Subcutaneous adipose tissue (tissue), 4 donors: ENCODE data around the gene ATP9B. TPM values are rescaled to one million over a fixed set of nuclear protein-coding genes. Genes with fewer than 3 reads are reported as not detected.

Experiments used
- CTCF ChIP-seq: fragments of 450-650 bp; IDR thresholded peaks from one replicate; pipeline ENCODE4 v1.5.1; 2016; ENCODE audit warnings: low read depth, mild to moderate bottlenecking, control low read depth, antibody characterized with exemption, moderate library complexity
- total RNA-seq, 4 donors: library from RNA; depleted of rRNA; stranded (reverse); fragments of >200 nt; gene quantifications; one replicate each; pipeline ENCODE4 v1.1.0, GENCODE V29; 2016

Gene ATP9B
- total RNA-seq, 4 donors from 2014 or later = 38.8 to 58.5 (median 45.3) TPM

GRCh38 chr18:79368681-79369080 lies 299.5 kb downstream of the ATP9B start:
- no peak for TF ChIP-seq CTCF

DNA sequence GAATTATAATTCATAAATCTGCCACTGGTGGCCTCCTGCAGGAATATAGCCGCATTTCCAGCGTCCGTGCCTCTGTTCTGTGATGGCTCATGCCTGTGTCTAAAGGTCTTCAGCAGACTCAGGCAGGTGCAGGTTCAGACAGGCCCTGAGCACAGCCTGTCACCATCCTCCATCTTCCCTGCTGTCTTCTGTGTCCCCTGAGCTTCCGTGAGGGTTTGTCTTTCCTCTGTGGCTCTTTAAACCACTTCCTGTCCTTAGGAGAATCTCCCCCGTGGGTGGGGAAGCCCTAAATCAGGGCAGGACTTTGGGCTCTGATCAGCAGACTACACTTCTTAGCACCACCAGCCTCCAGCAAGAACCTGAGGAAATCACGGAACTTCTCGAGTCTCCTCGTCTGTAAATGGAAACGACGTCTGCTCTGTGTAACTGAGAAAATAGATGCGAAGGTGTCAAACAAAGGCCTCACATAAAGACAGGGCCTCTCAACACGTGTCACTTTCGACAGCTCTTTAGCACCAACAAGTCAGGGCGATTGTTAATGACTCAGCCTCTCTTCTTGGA lies 302.4 kb downstream of the ATP9B start:
- no peak for TF ChIP-seq CTCF

GRCh38 chr18:79372461-79372860 lies 303.3 kb downstream of the ATP9B start:
- no peak for TF ChIP-seq CTCF

GRCh38 chr18:79372991-79373390 lies 303.8 kb downstream of the ATP9B start:
- TF ChIP-seq CTCF = no peak

DNA sequence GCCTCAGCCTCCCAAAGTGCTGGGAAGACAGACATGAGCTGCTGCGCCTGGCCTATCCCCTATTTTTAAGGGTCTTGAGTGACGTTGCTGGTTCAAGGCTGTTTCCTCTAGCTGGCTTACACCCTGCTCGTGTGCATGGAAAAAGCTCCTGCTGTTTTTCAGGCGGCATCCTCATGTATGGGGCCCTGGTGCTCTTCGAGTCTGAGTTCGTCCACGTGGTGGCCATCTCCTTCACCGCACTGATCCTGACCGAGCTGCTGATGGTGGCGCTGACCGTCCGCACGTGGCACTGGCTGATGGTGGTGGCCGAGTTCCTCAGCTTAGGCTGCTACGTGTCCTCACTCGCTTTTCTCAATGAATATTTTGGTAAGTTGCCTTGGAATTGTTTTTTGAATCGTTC lies 304.5 kb downstream of the ATP9B start:
- TF ChIP-seq CTCF = no peak

DNA sequence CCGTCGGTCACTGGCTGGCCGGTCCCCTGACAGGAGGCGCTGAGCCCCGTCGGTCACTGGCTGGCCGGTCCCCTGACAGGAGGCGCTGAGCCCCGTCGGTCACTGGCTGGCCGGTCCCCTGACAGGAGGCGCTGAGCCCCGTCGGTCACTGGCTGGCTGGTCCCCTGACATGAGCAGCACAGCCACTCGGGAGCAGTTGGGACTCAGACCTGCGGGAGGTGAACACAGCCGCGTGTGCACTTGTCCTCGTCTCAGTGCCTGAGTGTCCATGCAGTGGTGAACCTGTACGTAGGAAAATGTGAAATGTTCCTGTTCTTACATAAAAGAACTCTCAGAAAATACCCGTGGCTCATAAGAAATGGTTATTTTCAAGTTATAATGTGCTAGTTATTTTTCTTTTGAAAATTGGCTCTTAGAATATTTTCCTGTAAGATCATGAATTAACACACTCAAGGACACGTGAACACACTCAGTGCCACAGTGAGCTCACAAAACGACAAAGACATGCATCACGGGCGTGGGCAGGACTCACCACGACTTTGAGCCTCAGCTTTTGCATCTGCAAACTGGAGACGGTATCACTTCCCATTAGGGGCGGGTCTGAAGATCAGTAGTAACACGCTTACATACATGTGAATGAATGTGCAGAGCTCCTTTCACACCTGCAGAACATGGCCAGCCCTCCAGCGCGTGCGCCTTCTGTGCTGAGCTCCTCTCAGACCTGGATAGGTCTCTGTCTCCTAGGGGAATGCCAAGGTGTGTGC lies 305.4 kb downstream of the ATP9B start:
- no peak for TF ChIP-seq CTCF

DNA sequence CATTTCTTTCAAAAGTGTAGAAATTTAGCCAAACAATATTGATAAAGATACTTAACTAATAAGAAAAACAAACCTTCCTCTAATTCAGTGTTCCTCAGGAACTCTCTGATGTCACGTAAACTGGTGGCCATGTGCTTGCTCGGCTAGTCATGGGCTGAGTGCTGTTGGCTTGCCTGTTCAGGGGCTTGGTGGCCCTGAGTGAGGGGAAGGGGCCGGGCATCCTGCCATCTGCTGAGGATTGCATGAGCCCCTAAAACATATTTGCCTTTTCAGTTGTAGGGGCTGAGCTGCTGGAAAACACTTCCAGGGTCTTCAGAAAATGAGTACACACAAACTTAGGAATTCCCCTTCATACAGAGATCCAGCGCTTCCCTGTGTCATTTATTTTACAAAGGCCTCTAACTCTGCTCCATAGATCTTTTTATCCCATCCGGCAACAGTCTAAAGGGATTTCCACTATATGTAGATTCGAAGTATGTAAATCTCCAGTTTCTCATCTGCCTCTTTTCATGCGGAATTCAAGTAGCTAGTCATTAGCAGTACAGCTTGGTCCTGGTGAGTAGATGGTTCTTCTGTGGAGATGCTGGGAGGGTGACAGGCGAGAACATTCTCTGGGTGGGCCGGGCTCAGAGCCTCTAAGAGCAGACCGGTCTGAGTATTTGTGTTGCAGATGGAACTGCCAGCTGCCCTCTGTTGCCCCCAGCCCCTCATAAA lies 306.4 kb downstream of the ATP9B start:
- TF ChIP-seq CTCF = no peak
